ENCODE measurements around the gene APOL2. TPM values are rescaled to one million over a fixed set of nuclear protein-coding genes. Genes with fewer than 3 reads are reported as not detected.
A peak's percentile ranks its signal among the peaks of the same experiment; 100 is the strongest.
"Not testable (repeated sequence)": the region's sequence is repeated elsewhere in the genome, so short reads cannot be mapped to it uniquely, and the experiment has no call there.

The APOL2 gene
- total RNA-seq, 2 donors from 2014 or later, result 36.9 to 42.9 TPM

DNA sequence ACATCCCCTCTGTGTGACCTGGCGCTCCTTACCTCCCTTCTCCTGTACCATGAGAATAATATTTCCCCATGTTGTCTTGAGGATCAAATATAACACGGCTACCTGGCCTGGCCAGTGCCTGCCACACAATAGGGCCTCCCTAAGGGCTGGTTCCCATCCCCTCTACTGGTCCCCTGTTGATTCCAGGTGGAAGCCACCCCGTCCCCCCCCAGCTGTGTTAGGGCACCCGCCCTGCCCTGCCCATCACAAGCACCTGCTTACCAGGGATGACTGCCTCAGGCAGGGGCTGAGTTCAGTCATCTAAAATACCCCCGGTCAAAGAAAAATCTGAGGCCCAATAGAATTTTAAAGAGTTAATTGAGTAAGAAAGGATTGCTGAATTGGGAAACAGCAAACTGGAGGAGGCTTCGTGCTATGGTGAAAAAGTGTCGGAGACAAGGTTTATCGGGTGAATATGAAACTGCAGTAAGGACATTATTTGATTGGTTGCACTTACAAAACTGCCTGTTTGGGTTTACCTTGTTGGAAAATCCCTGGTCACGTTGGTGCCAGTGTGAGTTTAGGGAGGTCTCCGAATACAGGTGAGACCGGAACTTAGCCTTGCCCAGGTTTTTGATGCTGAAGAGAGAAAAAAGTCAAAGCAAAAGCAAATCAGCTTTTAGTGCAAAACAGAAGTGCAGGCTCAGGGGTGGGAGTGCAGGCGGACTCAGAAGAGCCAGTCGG, 18.8 kb upstream of the APOL2 start:
- Mint-ChIP-seq H3K4me3 (peak overlapping the region; percentile 88), H3K36me3 (ENCODE audit: low read depth) (peaks cover 3% of the 10 kb centered on the region), H3K27me3 (no peaks in the 10 kb centered on the region), H3K4me1 (peaks cover 45% of the 10 kb centered on the region), H3K27ac (peak overlapping the region; percentile 96)
- no peak for DNase-seq
- no peaks in the 10 kb centered on the region for H3K9me3 ChIP-seq (ENCODE audit: control insufficient read depth, low read length, poor library complexity, severe bottlenecking)
- ATAC-seq, result peak; percentile 74

GRCh38 chr22:36257308-36257707, 18.0 kb upstream of the APOL2 start:
- H3K27me3 Mint-ChIP-seq, result no peaks in the 10 kb centered on the region
- H3K27ac Mint-ChIP-seq, result peak overlapping the region; percentile 39
- H3K9me3 ChIP-seq (ENCODE audit: control insufficient read depth, low read length, poor library complexity, severe bottlenecking), result no peaks in the 10 kb centered on the region
- peaks cover 2% of the 10 kb centered on the region for H3K36me3 Mint-ChIP-seq (ENCODE audit: low read depth)
- peaks cover 51% of the 10 kb centered on the region for H3K4me1 Mint-ChIP-seq
- ATAC-seq, result no peak
- no peak overlapping the region for H3K4me3 Mint-ChIP-seq
- DNase-seq, result no peak

DNA sequence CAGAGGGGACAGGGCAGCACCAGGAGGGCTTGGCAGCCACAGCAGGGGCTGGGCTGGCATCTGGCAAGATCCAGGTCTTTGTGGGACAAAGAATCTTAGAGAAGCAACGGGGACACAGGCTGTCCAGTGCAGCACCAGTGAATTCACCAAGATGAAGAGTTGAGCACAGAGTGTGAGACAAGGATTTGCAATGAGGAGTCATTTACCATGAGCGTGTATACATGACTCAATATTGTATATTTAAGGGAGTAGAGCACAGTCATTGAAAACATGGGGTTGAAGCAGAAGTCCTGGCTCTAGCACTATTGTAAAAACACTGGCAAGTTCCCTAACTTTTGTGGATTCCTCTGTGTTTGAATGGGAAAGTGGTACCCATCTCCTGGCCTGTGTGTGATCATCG, 17.2 kb upstream of the APOL2 start:
- Mint-ChIP-seq H3K27ac (peak overlapping the region; percentile 71), H3K4me1 (peaks cover 54% of the 10 kb centered on the region), H3K4me3 (peak overlapping the region; percentile 5), H3K27me3 (no peaks in the 10 kb centered on the region), H3K36me3 (ENCODE audit: low read depth) (no peaks in the 10 kb centered on the region)
- no peaks in the 10 kb centered on the region for H3K9me3 ChIP-seq (ENCODE audit: control insufficient read depth, low read length, poor library complexity, severe bottlenecking)
- no peak for ATAC-seq
- no peak for DNase-seq

- not testable (repeated sequence) for DNase-seq; H3K36me3 Mint-ChIP-seq (ENCODE audit: low read depth); H3K9me3 ChIP-seq (ENCODE audit: control insufficient read depth, low read length, poor library complexity, severe bottlenecking); H3K27me3 Mint-ChIP-seq; ATAC-seq
- Mint-ChIP-seq H3K4me1 (peaks cover 54% of the 10 kb centered on the region), H3K27ac (peak overlapping the region; percentile 71), H3K4me3 (peak overlapping the region; percentile 55)
Observed at GRCh38 chr22:36255572-36255971, 16.2 kb upstream of the APOL2 start.

DNA sequence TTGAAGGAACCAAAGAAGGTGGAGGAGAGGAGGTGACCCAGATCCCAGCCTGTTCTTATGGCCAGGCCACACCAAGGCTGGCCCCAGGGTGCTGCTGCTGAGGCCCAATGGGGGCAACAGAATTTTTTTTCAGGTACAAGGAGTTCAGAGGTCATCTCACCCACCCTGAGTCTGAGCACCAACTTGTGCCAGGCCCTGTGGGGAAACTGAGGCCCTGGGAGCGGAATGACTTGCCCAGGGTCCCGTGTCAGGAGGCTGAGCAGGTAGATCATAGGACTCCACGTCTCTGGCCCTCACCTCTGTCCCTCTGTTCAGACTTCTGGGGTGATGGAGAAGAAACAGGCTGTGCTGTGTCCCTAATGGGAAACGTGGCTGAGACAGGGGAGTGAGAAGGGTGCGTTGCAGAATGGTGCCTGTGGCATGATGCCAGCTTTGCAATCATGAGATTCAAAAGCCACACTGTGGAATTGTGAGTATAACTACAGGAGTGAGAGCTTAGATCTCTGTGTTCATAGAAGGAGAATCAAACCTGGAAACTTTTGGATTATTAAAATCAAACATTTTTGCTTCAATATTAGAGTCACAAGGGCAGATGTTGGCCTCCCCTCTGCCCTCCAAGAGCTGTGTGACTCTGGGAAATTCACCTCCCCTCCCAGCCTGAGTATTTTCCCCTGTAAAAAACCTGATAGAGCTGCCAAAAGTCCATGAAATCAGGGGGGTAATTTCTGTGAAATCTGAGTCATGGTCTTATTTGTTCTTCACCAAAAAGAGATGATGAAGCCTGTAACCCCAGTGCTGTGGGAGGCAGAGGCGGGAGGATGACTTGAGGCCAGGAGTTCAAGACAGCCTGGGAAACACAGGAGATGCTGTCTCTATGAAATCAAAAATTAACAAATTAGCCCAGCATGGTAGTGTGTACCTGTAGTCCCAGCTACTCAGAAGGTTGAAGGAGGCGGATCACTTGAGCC, 14.5 kb upstream of the APOL2 start:
- peaks cover 49% of the 10 kb centered on the region for H3K4me1 Mint-ChIP-seq
- ATAC-seq (no peak), DNase-seq (no peak)
- no peaks in the 10 kb centered on the region for H3K9me3 ChIP-seq (ENCODE audit: control insufficient read depth, low read length, poor library complexity, severe bottlenecking)
- H3K27ac Mint-ChIP-seq, result peak overlapping the region; percentile 98
- H3K36me3 Mint-ChIP-seq (ENCODE audit: low read depth), result no peaks in the 10 kb centered on the region
- H3K27me3 Mint-ChIP-seq, result no peaks in the 10 kb centered on the region
- peak overlapping the region; percentile 95 for H3K4me3 Mint-ChIP-seq

DNA sequence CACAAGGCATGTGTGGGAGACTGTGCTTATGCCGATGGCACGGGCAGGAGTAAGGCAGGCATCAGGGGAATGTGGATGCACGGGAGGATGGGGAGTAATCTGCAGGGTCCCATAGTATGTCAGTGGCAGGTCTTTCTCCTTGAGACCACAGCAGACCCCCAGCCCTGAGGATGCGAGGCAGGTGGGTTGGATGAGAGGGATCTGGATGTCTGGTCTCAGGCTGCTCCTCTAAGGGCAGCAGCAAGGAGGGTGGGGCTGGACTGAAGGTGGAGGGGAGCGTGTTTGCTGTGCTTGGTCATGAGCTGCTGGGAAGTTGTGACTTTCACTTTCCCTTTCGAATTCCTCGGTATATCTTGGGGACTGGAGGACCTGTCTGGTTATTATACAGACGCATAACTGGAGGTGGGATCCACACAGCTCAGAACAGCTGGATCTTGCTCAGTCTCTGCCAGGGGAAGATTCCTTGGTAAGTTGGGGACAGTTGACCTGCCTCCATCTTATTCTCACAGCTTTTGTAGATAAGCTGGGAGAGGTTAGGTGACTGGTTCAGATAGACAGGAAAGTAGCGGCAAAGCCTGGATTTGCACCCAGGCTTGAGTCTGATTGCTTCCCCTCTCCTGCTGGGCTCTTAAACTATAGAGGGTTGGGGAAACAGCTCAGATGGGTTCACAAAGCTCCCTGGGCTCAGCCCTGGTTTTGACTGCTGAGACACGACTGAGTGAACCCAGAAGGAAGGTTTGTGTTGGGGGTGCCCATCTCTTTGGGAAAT, 13.6 kb upstream of the APOL2 start, which contains the start of gene APOL1:
TSS of gene APOL1 (plus strand) at position 380 of the 769 bp plus-strand sequence. CDS start 1,823 bp downstream, outside the sequence.
- Mint-ChIP-seq H3K4me1 (peaks cover 41% of the 10 kb centered on the region), H3K27me3 (no peaks in the 10 kb centered on the region), H3K36me3 (ENCODE audit: low read depth) (no peaks in the 10 kb centered on the region), H3K27ac (peak within 1 kb of the TSS; percentile 98), H3K4me3 (peak within 1 kb of the TSS; percentile 95)
- H3K9me3 ChIP-seq (ENCODE audit: control insufficient read depth, low read length, poor library complexity, severe bottlenecking), result no peaks in the 10 kb centered on the region
- ATAC-seq (peak; percentile 88), DNase-seq (no peak)

DNA sequence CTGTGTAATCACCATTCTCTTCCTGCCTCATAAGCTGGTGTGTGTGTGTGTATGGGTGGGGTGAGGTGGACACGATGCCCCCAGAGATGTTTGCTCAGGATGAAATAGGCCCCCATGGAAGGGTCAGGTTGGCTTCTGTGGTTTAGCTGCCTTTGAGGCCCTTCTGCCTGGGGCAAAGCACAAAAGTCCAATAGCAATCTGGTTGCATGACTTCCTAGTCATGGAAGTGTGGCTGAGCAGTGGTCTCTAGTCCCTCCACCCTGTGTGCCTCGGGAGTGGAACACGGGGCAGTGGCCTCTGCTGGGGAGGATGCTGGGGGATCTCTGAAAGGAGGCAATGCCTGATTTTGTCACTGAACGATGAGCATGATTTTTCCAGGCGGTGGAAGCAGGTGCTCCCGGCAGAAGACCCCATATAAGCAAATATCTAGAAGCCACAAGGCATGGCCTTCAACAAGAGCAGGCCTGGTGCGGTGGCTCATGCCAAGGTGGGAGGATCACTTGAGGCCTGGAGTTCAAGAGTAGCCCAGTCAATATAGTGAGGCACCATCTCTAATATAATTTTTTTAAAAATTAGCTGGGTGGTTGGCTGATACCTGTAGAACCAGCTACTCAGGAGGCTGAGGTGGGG, 12.8 kb upstream of the APOL2 start:
- H3K27me3 Mint-ChIP-seq, DNase-seq: not testable (repeated sequence)

GRCh38 chr22:36250292-36250960, 11.1 kb upstream of the APOL2 start:
- DNase-seq; H3K36me3 Mint-ChIP-seq (ENCODE audit: low read depth); H3K4me3 Mint-ChIP-seq; H3K9me3 ChIP-seq (ENCODE audit: control insufficient read depth, low read length, poor library complexity, severe bottlenecking); H3K27me3 Mint-ChIP-seq; ATAC-seq; H3K27ac Mint-ChIP-seq: not testable (repeated sequence)
- H3K4me1 Mint-ChIP-seq, result peaks cover 24% of the 10 kb centered on the region

More for the DNA sequence above, 12.8 kb upstream of the APOL2 start:
- not testable (repeated sequence) for H3K9me3 ChIP-seq (ENCODE audit: control insufficient read depth, low read length, poor library complexity, severe bottlenecking); ATAC-seq; H3K36me3 Mint-ChIP-seq (ENCODE audit: low read depth)
- peaks cover 37% of the 10 kb centered on the region for H3K4me1 Mint-ChIP-seq
- peak overlapping the region; percentile 95 for H3K4me3 Mint-ChIP-seq
- H3K27ac Mint-ChIP-seq, result peak overlapping the region; percentile 98

GRCh38 chr22:36249160-36249559, 9.8 kb upstream of the APOL2 start:
- Mint-ChIP-seq H3K27me3 (no peaks in the 10 kb centered on the region), H3K4me1 (peaks cover 25% of the 10 kb centered on the region), H3K36me3 (ENCODE audit: low read depth) (no peaks in the 10 kb centered on the region), H3K4me3 (no peak overlapping the region), H3K27ac (no peak overlapping the region)
- no peaks in the 10 kb centered on the region for H3K9me3 ChIP-seq (ENCODE audit: control insufficient read depth, low read length, poor library complexity, severe bottlenecking)
- ATAC-seq, result no peak
- DNase-seq, result no peak

- no peaks in the 10 kb centered on the region for H3K36me3 Mint-ChIP-seq (ENCODE audit: low read depth)
- H3K27me3 Mint-ChIP-seq, result no peaks in the 10 kb centered on the region
- no peaks in the 10 kb centered on the region for H3K9me3 ChIP-seq (ENCODE audit: control insufficient read depth, low read length, poor library complexity, severe bottlenecking)
- ATAC-seq, result no peak
- DNase-seq, result no peak
- no peak overlapping the region for H3K4me3 Mint-ChIP-seq
- H3K4me1 Mint-ChIP-seq, result peaks cover 13% of the 10 kb centered on the region
- no peak overlapping the region for H3K27ac Mint-ChIP-seq
Observed at GRCh38 chr22:36247955-36248354, 8.6 kb upstream of the APOL2 start.

GRCh38 chr22:36246718-36247117, 7.4 kb upstream of the APOL2 start:
- H3K27ac Mint-ChIP-seq, result no peak overlapping the region

GRCh38 chr22:36245805-36246356, 6.6 kb upstream of the APOL2 start:
- H3K4me1 Mint-ChIP-seq, result peaks cover 3% of the 10 kb centered on the region
- no peak overlapping the region for H3K27ac Mint-ChIP-seq
- H3K27me3 Mint-ChIP-seq, result no peaks in the 10 kb centered on the region
- H3K4me3 Mint-ChIP-seq, result no peak overlapping the region
- H3K9me3 ChIP-seq (ENCODE audit: control insufficient read depth, low read length, poor library complexity, severe bottlenecking), result no peaks in the 10 kb centered on the region
- ATAC-seq, result no peak
- no peak for DNase-seq
- no peaks in the 10 kb centered on the region for H3K36me3 Mint-ChIP-seq (ENCODE audit: low read depth)

More at GRCh38 chr22:36246718-36247117, 7.4 kb upstream of the APOL2 start:
- DNase-seq (no peak), ATAC-seq (no peak)
- peaks cover 4% of the 10 kb centered on the region for H3K4me1 Mint-ChIP-seq
- no peaks in the 10 kb centered on the region for H3K36me3 Mint-ChIP-seq (ENCODE audit: low read depth)
- H3K9me3 ChIP-seq (ENCODE audit: control insufficient read depth, low read length, poor library complexity, severe bottlenecking), result no peaks in the 10 kb centered on the region
- no peaks in the 10 kb centered on the region for H3K27me3 Mint-ChIP-seq
- no peak overlapping the region for H3K4me3 Mint-ChIP-seq

All from T-helper 17 cell (primary cell).